Activated CD8-positive, alpha-beta T cell treated with anti-CD3 and anti-CD28 coated beads, Interleukin-2, amount 10 ng/mL, durations not matched to agents 7 days and 5 days (primary cell): Measurements from ENCODE around the gene ZNF569. TPM values are rescaled to one million over a fixed set of nuclear protein-coding genes. Genes with fewer than 3 reads are reported as not detected.
"Not testable (repeated sequence)": the region's sequence is repeated elsewhere in the genome, so short reads cannot be mapped to it uniquely, and the experiment has no call there.

ENCODE experiments used
- ATAC-seq: fragments of 150-1000 bp; cut with Tn5 transposase; one replicate; pipeline ENCODE4 v1.10.0; 2021; ENCODE audit warnings: moderate library complexity
- CTCF ChIA-PET: fragments of 350-600 bp; sonication (Branson Sonifier 250); formaldehyde crosslinking; loops from one replicate; lab custom pipeline; 2021; ENCODE audit warnings: antibody characterized with exemption; lab: Charles Lee
- POLR2A ChIA-PET: fragments of 350-600 bp; sonication (Branson Sonifier 250); formaldehyde crosslinking; loops from one replicate; lab custom pipeline; 2021; ENCODE audit warnings: antibody characterized with exemption; lab: Charles Lee
- DNase-seq: peaks from one replicate; pipeline ENCODE4 v3.0.0-alpha.2; 2020
- H3K27ac Mint-ChIP-seq: one replicate; pipeline ENCODE4 v1.8.0; 2021; ENCODE audit warnings: mild to moderate bottlenecking, mixed read lengths
- H3K27me3 Mint-ChIP-seq: one replicate; pipeline ENCODE4 v1.8.0; 2021; ENCODE audit warnings: low read depth, mixed read lengths
- H3K36me3 Mint-ChIP-seq: one replicate; pipeline ENCODE4 v1.8.0; 2021; ENCODE audit warnings: low read depth, mixed read lengths
- H3K4me1 Mint-ChIP-seq: one replicate; pipeline ENCODE4 v1.8.0; 2021; ENCODE audit warnings: low read depth, mixed read lengths
- H3K4me3 Mint-ChIP-seq: one replicate; pipeline ENCODE4 v1.8.0; 2021; ENCODE audit warnings: mild to moderate bottlenecking, mixed read lengths
- H3K9me3 Mint-ChIP-seq: one replicate; pipeline ENCODE4 v1.8.0; 2022; ENCODE audit warnings: mixed read lengths; ENCODE audit not compliant: insufficient read depth
- total RNA-seq, 2 experiments: library from RNA; stranded (reverse); gene quantifications; one replicate each; pipeline ENCODE4 v1.2.3, GENCODE V29; 2021

The ZNF569 gene
- total RNA-seq, 2 experiments from 2014 or later = 7.1 to 9.1 TPM

GRCh38 chr19:37389234-37389633, 78.0 kb downstream of the ZNF569 start:
- H3K9me3 Mint-ChIP-seq = peaks cover 57% of the 10 kb centered on the region
- H3K27ac Mint-ChIP-seq = no peak overlapping the region
- ATAC-seq (no peak), DNase-seq (no peak)
- peaks cover 52% of the 10 kb centered on the region for H3K36me3 Mint-ChIP-seq
- ChIA-PET CTCF (no interaction called here), POLR2A (no interaction called here)
- no peak overlapping the region for H3K4me3 Mint-ChIP-seq
- no peaks in the 10 kb centered on the region for H3K27me3 Mint-ChIP-seq
- H3K4me1 Mint-ChIP-seq = no peaks in the 10 kb centered on the region

DNA sequence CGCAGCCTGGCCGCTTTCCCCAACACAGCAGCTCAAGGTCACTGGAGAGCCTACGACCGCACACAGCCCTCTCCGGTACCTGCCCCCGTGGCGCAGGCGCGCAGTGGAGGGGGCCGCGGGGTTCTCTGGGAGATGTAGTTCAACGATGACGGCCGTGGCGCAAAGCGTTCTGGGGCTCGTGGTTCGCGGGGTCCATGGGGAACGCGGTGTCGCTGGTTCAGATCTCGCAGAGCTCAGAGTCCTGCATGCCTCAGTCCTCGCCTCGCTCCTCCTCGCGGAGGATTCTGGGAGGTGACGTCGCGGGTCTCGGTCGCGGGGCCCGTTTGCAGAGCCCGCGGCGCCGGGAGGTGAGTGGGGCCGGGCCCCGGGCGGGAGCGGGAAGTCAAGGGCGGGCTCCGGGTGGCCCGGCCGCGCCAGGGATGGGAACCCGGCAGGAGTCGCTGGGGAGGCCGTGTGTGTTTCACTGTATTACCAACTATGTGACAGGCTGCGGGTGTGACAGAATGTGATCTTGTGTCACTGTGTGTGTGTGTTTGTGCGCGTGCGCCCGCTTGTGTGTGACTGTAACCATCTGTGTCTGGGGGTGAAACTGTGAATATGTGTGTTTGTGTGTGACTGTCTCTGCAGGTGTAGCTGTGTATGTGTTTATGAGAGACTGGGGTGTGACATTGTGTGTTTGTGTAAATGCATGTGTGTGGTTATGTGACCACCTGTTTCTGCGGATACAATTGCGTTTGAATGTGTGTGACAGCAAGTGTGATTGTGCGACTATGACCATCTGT, 96.2 kb downstream of the ZNF569 start, which contains the start of gene ZNF527:
Gene ZNF527, plus strand, starts transcription at position 220 of the 782 bp plus-strand sequence. CDS start 3,100 bp downstream, outside the sequence.
- peaks cover 9% of the 10 kb centered on the region for H3K9me3 Mint-ChIP-seq
- peak; percentile 99 for DNase-seq
- CTCF ChIA-PET = interaction anchor here (1.0 to 1.4 kb wide), 3 partner anchors 60 to 521 kb away, joined by 3 to 6 read pairs (median 3); no protein-coding TSS in a partner anchor
- POLR2A ChIA-PET = interaction anchor here (0.6 to 2.1 kb wide), 10 partner anchors 9 to 219 kb away, joined by 3 to 9 read pairs (median 4); partner anchors contain the start of genes ZNF383, ZNF569, ZNF570 and ZNF793
- peak within 1 kb of the TSS; percentile 92 for H3K27ac Mint-ChIP-seq
- no peaks in the 10 kb centered on the region for H3K27me3 Mint-ChIP-seq
- H3K36me3 Mint-ChIP-seq = peaks cover 13% of the 10 kb centered on the region
- H3K4me3 Mint-ChIP-seq = peak within 1 kb of the TSS; percentile 94
- H3K4me1 Mint-ChIP-seq = peaks cover 17% of the 10 kb centered on the region
- ATAC-seq = peak; percentile 99

- Mint-ChIP-seq H3K4me3 (peak overlapping the region; percentile 94), H3K36me3 (peaks cover 17% of the 10 kb centered on the region), H3K27ac (peak overlapping the region; percentile 92), H3K9me3 (peaks cover 15% of the 10 kb centered on the region), H3K4me1 (peaks cover 17% of the 10 kb centered on the region)
- not testable (repeated sequence) for H3K27me3 Mint-ChIP-seq, DNase-seq
- ATAC-seq = peak; percentile 58
- POLR2A ChIA-PET = interaction anchor here (0.6 to 2.1 kb wide), 9 partner anchors 9 to 153 kb away, joined by 3 to 9 read pairs (median 4); partner anchors contain the start of genes ZNF383, ZNF569, ZNF570 and ZNF793
- CTCF ChIA-PET = interaction anchor here (1.0 to 1.4 kb wide), 3 partner anchors 60 to 520 kb away, joined by 3 to 6 read pairs (median 3); no protein-coding TSS in a partner anchor
Observed at GRCh38 chr19:37370386-37370879, 96.8 kb downstream of the ZNF569 start.

GRCh38 chr19:37362733-37363132, 104.5 kb downstream of the ZNF569 start:
- POLR2A ChIA-PET = no interaction called here
- Mint-ChIP-seq H3K27me3 (no peaks in the 10 kb centered on the region), H3K27ac (no peak overlapping the region), H3K9me3 (peaks cover 58% of the 10 kb centered on the region), H3K4me3 (no peak overlapping the region), H3K36me3 (peaks cover 70% of the 10 kb centered on the region), H3K4me1 (no peaks in the 10 kb centered on the region)
- ATAC-seq (no peak), DNase-seq (no peak)
- CTCF ChIA-PET = no interaction called here

- no peaks in the 10 kb centered on the region for H3K27me3 Mint-ChIP-seq
- no peak overlapping the region for H3K4me3 Mint-ChIP-seq
- H3K9me3 Mint-ChIP-seq = peaks cover 66% of the 10 kb centered on the region
- peaks cover 78% of the 10 kb centered on the region for H3K36me3 Mint-ChIP-seq
- H3K4me1 Mint-ChIP-seq = no peaks in the 10 kb centered on the region
- ATAC-seq (no peak), DNase-seq (no peak)
- ChIA-PET CTCF (no interaction called here), POLR2A (interaction anchor here (1.2 kb wide), 1 partner anchor 8 kb away, joined by 4 read pairs; the partner anchor contains the start of gene ZNF527)
- no peak overlapping the region for H3K27ac Mint-ChIP-seq
Observed at GRCh38 chr19:37361994-37362393, 105.2 kb downstream of the ZNF569 start.

Other genes starting within 250 kb of the ZNF569 start
- 10 to 100 TPM; 10.5 to 11.2 TPM for gene ZNF383, start 249.2 kb downstream of the ZNF569 start, total RNA-seq
- 1 to 10 TPM; 6.5 to 6.7 TPM for gene ZNF527, start 96.3 kb downstream of the ZNF569 start, total RNA-seq
- gene ZNF570, start 1.9 kb upstream of the ZNF569 start, total RNA-seq = 1 to 10 TPM; 5.3 to 6.1 TPM
- gene ZNF793, start 39.5 kb upstream of the ZNF569 start, total RNA-seq = 1 to 10 TPM; 4.7 to 6.0 TPM
- gene ZNF571, start 127.3 kb upstream of the ZNF569 start, total RNA-seq = 1 to 10 TPM; 2.2 to 3.7 TPM
- gene ZNF540, start 127.4 kb upstream of the ZNF569 start, total RNA-seq = 1 to 10 TPM; 1.2 to 1.4 TPM
- 1 to 10 TPM; 9.1 to 9.6 TPM for gene ZFP30, start 188.0 kb upstream of the ZNF569 start, total RNA-seq